PC-3 (cell line): ENCODE data around the gene LAMC2. TPM values are rescaled to one million over a fixed set of nuclear protein-coding genes. Genes with fewer than 3 reads are reported as not detected.

Source experiments
- ATAC-seq: fragments of 200-7000 bp; cut with Tn5 transposase; 2 replicates; pipeline ENCODE4 v1.9.1; 2020; ENCODE audit warnings: mild to moderate bottlenecking, moderate library complexity
- BruUV-seq: library from RNA; stranded (reverse); fragments of 400-500 nt; replicated peaks from 2 replicates; lab custom pipeline; 2021; lab: Mats Ljungman, UMichigan
- CTCF ChIA-PET: fragments of 300-600 bp; sonication (Branson Sonifier 250); formaldehyde crosslinking; loops from one replicate; lab custom pipeline; 2022; ENCODE audit warnings: antibody characterized with exemption; lab: Charles Lee
- POLR2A ChIA-PET: fragments of 300-600 bp; sonication (Branson Sonifier 250); formaldehyde crosslinking; loops from one replicate; lab custom pipeline; 2022; ENCODE audit warnings: antibody characterized with exemption; ENCODE audit not compliant: unreplicated experiment; lab: Charles Lee
- DNase-seq: peaks from one replicate; pipeline ENCODE4 v3.0.0-alpha.2; 2015
- H2AFZ ChIP-seq: fragments of 300-600 bp; sonication (generic); 2 replicates; pipeline ENCODE4 v1.6.0; 2016; ENCODE audit warnings: antibody characterized with exemption, low read length
- H3F3A ChIP-seq: fragments of 300-600 bp; sonication (generic); one replicate; pipeline ENCODE4 v1.6.0; 2017; ENCODE audit warnings: antibody characterized with exemption, low read length, control low read depth, mild to moderate bottlenecking; ENCODE audit not compliant: unreplicated experiment
- H3K27ac ChIP-seq: fragments of 300-600 bp; sonication (generic); 2 replicates; pipeline ENCODE4 v1.5.1; 2016; ENCODE audit warnings: mild to moderate bottlenecking, low read length
- H3K27me3 ChIP-seq: fragments of 300-600 bp; sonication (generic); 2 replicates; pipeline ENCODE4 v1.6.1; 2016; ENCODE audit warnings: low read length, mixed read lengths
- H3K36me3 ChIP-seq: fragments of 300-600 bp; sonication (generic); 2 replicates; pipeline ENCODE4 v1.6.1; 2016; ENCODE audit warnings: low read depth, mixed run types, low read length, mixed read lengths
- H3K4me1 ChIP-seq: fragments of 300-600 bp; sonication (generic); 2 replicates; pipeline ENCODE4 v1.5.1; 2016; ENCODE audit warnings: low read length; ENCODE audit not compliant: insufficient read depth
- H3K4me2 ChIP-seq: fragments of 300-600 bp; sonication (generic); 2 replicates; pipeline ENCODE4 v1.6.0; 2016; ENCODE audit warnings: low read length
- H3K4me3 ChIP-seq: fragments of 300-600 bp; sonication (generic); 2 replicates; pipeline ENCODE4 v1.5.1; 2016; ENCODE audit warnings: mild to moderate bottlenecking, low read length, mixed read lengths
- H3K79me2 ChIP-seq: fragments of 300-600 bp; sonication (generic); 2 replicates; pipeline ENCODE4 v1.6.1; 2017; ENCODE audit warnings: low read length, mixed read lengths
- H3K9ac ChIP-seq: fragments of 300-600 bp; sonication (generic); 2 replicates; pipeline ENCODE4 v1.6.0; 2016; ENCODE audit warnings: mild to moderate bottlenecking, low read length
- H3K9me2 ChIP-seq: fragments of 300-600 bp; sonication (generic); replicated peaks from 2 replicates; pipeline ENCODE4 v1.6.1; 2016; ENCODE audit warnings: mixed run types, low read length, mixed read lengths
- H3K9me3 ChIP-seq: fragments of 300-600 bp; sonication (generic); 2 replicates; pipeline ENCODE4 v1.6.1; 2016; ENCODE audit warnings: low read length, mixed read lengths
- H4K20me1 ChIP-seq: fragments of 300-600 bp; sonication (generic); 2 replicates; pipeline ENCODE4 v1.6.1; 2016; ENCODE audit warnings: low read length, mixed read lengths
- CTCF ChIP-seq: fragments of 300-600 bp; sonication (generic); conservative IDR thresholded peaks from 2 replicates; pipeline ENCODE4 v1.5.1; 2017; ENCODE audit warnings: antibody characterized with exemption, low read depth, mild to moderate bottlenecking, low read length
- EZH2 ChIP-seq: fragments of 300-600 bp; sonication (generic); IDR thresholded peaks from one replicate; pipeline ENCODE4 v1.6.1; 2017; ENCODE audit warnings: antibody characterized with exemption, mild to moderate bottlenecking, low read length; ENCODE audit not compliant: unreplicated experiment
- EZH2phosphoT487 ChIP-seq: fragments of 300-600 bp; sonication (generic); IDR thresholded peaks from 2 replicates; pipeline ENCODE4 v1.6.1; 2018; ENCODE audit warnings: mild to moderate bottlenecking, antibody characterized with exemption, low read length, borderline replicate concordance
- intact Hi-C: fragments of 100-400 bp; cut with micrococcal nuclease; formaldehyde crosslinking; loops from 2 replicates; pipeline ENCODE4 v1.9.0; 2023
- total RNA-seq: library from RNA; depleted of rRNA; stranded (reverse); fragments of >200 nt; gene quantifications from 2 replicates; pipeline ENCODE4 v1.2.3, GENCODE V29; 2014

LAMC2 gene
- total RNA-seq, 1 experiment from 2014 or later, result 105 TPM

GRCh38 chr1:183215076-183215720 lies 29.1 kb downstream of the LAMC2 start:
- no peak overlapping the region for H3K9ac ChIP-seq
- H2AFZ ChIP-seq, result no peak overlapping the region
- CTCF ChIA-PET, result no interaction called here
- ATAC-seq (no peak), DNase-seq (no peak)
- H3K4me2 ChIP-seq, result no peak overlapping the region
- H4K20me1 ChIP-seq, result no peaks in the 10 kb centered on the region
- no peaks in the 10 kb centered on the region for H3K27me3 ChIP-seq
- H3K4me1 ChIP-seq, result peaks cover 5% of the 10 kb centered on the region; the same call in 1 of the 2 replicates
- TF ChIP-seq EZH2, result no peak
- TF ChIP-seq CTCF, result no peak
- no peak for TF ChIP-seq EZH2phosphoT487
- no peak overlapping the region for H3K4me3 ChIP-seq
- no peaks in the 10 kb centered on the region for H3F3A ChIP-seq
- POLR2A ChIA-PET, result no interaction called here
- H3K27ac ChIP-seq, result no peak overlapping the region
- H3K9me3 ChIP-seq, result no peaks in the 10 kb centered on the region
- peaks cover 13% of the 10 kb centered on the region for H3K79me2 ChIP-seq
- no peaks in the 10 kb centered on the region for H3K9me2 ChIP-seq
- H3K36me3 ChIP-seq, result peaks cover 53% of the 10 kb centered on the region
- intact Hi-C loops, result no loop called here
- BruUV-seq, result no TSS peak

- TF ChIP-seq EZH2 (no peak), EZH2phosphoT487 (no peak), CTCF (no peak)
- H3K36me3 ChIP-seq, result peaks cover 46% of the 10 kb centered on the region; the same call in 1 of the 2 replicates
- intact Hi-C loops, result no loop called here
- ChIA-PET POLR2A (no interaction called here), CTCF (no interaction called here)
- H3K4me1 ChIP-seq, result no peaks in the 10 kb centered on the region
- no peak for DNase-seq
- no peak overlapping the region for H3K4me3 ChIP-seq
- H3K9me3 ChIP-seq, result no peaks in the 10 kb centered on the region
- H2AFZ ChIP-seq, result no peak overlapping the region
- peaks cover 6% of the 10 kb centered on the region; the same call in 1 of the 2 replicates for H3K79me2 ChIP-seq
- H3K9me2 ChIP-seq, result no peaks in the 10 kb centered on the region
- no peak overlapping the region for H3K4me2 ChIP-seq
- no peaks in the 10 kb centered on the region for H3K27me3 ChIP-seq
- no peak overlapping the region for H3K9ac ChIP-seq
- no peaks in the 10 kb centered on the region for H4K20me1 ChIP-seq
- no peaks in the 10 kb centered on the region for H3F3A ChIP-seq
- no TSS peak for BruUV-seq
- no peak overlapping the region for H3K27ac ChIP-seq
- no peak for ATAC-seq
Measured at GRCh38 chr1:183215936-183216335, 29.9 kb downstream of the LAMC2 start.

GRCh38 chr1:183218027-183218618 lies 32.1 kb downstream of the LAMC2 start:
- intact Hi-C loops, result no loop called here
- Histone ChIP-seq H3K4me1 (no peaks in the 10 kb centered on the region), H3K79me2 (no peaks in the 10 kb centered on the region), H3K27me3 (no peaks in the 10 kb centered on the region), H3F3A (no peaks in the 10 kb centered on the region), H3K4me2 (no peak overlapping the region), H3K27ac (no peak overlapping the region), H3K9me3 (no peaks in the 10 kb centered on the region), H4K20me1 (no peaks in the 10 kb centered on the region), H3K9me2 (no peaks in the 10 kb centered on the region), H3K4me3 (no peak overlapping the region), H3K36me3 (peaks cover 55% of the 10 kb centered on the region; the same call in 1 of the 2 replicates), H2AFZ (no peak overlapping the region), H3K9ac (no peak overlapping the region)
- POLR2A ChIA-PET, result no interaction called here
- CTCF ChIA-PET, result no interaction called here
- DNase-seq (no peak), ATAC-seq (no peak)
- no peak for TF ChIP-seq EZH2phosphoT487
- no peak for TF ChIP-seq EZH2
- TF ChIP-seq CTCF, result no peak
- no TSS peak for BruUV-seq
